ENCODE results near the gene CAMSAP3. TPM values are rescaled to one million over a fixed set of nuclear protein-coding genes. Genes with fewer than 3 reads are reported as not detected.
A peak's percentile ranks its signal among the peaks of the same experiment; 100 is the strongest.

The CAMSAP3 gene
- total RNA-seq, 3 donors from 2014 or later (not counting 1 experiment from before 2014, with no cell fraction given), result 0.24 to 0.34 TPM; not detected in 1

GRCh38 chr19:7590256-7590655 lies 5.4 kb upstream of the CAMSAP3 start:
- H3K36me3 ChIP-seq (ENCODE audit: control insufficient read depth, insufficient read depth, low read length), result no peaks in the 10 kb centered on the region
- H3K36me3 Mint-ChIP-seq, result no peaks in the 10 kb centered on the region
- DNase-seq (no peak), ATAC-seq (no peak)
- peaks cover 6% of the 10 kb centered on the region for H3K27me3 ChIP-seq (ENCODE audit: control insufficient read depth, insufficient read depth, low read length)
- TF ChIP-seq, protein P1, sequence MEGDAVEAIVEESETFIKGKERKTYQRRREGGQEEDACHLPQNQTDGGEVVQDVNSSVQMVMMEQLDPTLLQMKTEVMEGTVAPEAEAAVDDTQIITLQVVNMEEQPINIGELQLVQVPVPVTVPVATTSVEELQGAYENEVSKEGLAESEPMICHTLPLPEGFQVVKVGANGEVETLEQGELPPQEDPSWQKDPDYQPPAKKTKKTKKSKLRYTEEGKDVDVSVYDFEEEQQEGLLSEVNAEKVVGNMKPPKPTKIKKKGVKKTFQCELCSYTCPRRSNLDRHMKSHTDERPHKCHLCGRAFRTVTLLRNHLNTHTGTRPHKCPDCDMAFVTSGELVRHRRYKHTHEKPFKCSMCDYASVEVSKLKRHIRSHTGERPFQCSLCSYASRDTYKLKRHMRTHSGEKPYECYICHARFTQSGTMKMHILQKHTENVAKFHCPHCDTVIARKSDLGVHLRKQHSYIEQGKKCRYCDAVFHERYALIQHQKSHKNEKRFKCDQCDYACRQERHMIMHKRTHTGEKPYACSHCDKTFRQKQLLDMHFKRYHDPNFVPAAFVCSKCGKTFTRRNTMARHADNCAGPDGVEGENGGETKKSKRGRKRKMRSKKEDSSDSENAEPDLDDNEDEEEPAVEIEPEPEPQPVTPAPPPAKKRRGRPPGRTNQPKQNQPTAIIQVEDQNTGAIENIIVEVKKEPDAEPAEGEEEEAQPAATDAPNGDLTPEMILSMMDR (IDR thresholded peaks at IDR 0.05), result no peak
- intact Hi-C loops (cut with micrococcal nuclease), result no loop called here
- H3K4me1 ChIP-seq (ENCODE audit: control insufficient read depth, insufficient read depth, low read length), result peaks cover under 1% of the 10 kb centered on the region
- no peak overlapping the region for H3K27ac Mint-ChIP-seq
- peaks cover 18 to 19% of the 10 kb centered on the region in 2 donors for H3K27me3 Mint-ChIP-seq (ENCODE audit: low read depth in 2 of 2)
- H3K4me3 ChIP-seq (ENCODE audit: low read length), result no peak overlapping the region
- H3K9me3 Mint-ChIP-seq, result no peaks in the 10 kb centered on the region
- WGBS (ENCODE audit: insufficient coverage), result 70% methylated on average over 8 of the region's 8 CpGs
- H3K4me3 Mint-ChIP-seq, result no peak overlapping the region
- H3K27ac ChIP-seq (ENCODE audit: low read length), result no peak overlapping the region
- no peaks in the 10 kb centered on the region for H3K9me3 ChIP-seq (ENCODE audit: control insufficient read depth, insufficient read depth, low read length)
- H3K4me1 Mint-ChIP-seq, result peaks cover 3% of the 10 kb centered on the region in 2 donors

- DNase-seq (peak in 1 of 2 donors; percentile 32), ATAC-seq (peak in 1 of 3 donors; percentile 34)
- Histone ChIP-seq H3K4me1 (ENCODE audit: control insufficient read depth, insufficient read depth, low read length) (peaks cover 8% of the 10 kb centered on the region), H3K36me3 (ENCODE audit: control insufficient read depth, insufficient read depth, low read length) (no peaks in the 10 kb centered on the region), H3K9me3 (ENCODE audit: control insufficient read depth, insufficient read depth, low read length) (no peaks in the 10 kb centered on the region), H3K27me3 (ENCODE audit: control insufficient read depth, insufficient read depth, low read length) (peaks cover 26% of the 10 kb centered on the region), H3K27ac (ENCODE audit: low read length) (no peak overlapping the region), H3K4me3 (ENCODE audit: low read length) (no peak overlapping the region)
- intact Hi-C loops (cut with micrococcal nuclease), result no loop called here
- Mint-ChIP-seq H3K9me3 (no peaks in the 10 kb centered on the region), H3K4me1 (peaks cover 5 to 10% of the 10 kb centered on the region in 2 donors), H3K4me3 (peak overlapping the region; percentile 74), H3K27me3 (ENCODE audit: low read depth in 2 of 2) (peaks cover 38 to 40% of the 10 kb centered on the region in 2 donors), H3K27ac (no peak overlapping the region), H3K36me3 (no peaks in the 10 kb centered on the region)
- TF ChIP-seq, protein P1 (IDR thresholded peaks at IDR 0.05), result no peak
- WGBS (ENCODE audit: insufficient coverage), result 5% methylated on average over 70 of the region's 70 CpGs
Observed at GRCh38 chr19:7596211-7596937, 711 bp downstream of the CAMSAP3 start.

DNA sequence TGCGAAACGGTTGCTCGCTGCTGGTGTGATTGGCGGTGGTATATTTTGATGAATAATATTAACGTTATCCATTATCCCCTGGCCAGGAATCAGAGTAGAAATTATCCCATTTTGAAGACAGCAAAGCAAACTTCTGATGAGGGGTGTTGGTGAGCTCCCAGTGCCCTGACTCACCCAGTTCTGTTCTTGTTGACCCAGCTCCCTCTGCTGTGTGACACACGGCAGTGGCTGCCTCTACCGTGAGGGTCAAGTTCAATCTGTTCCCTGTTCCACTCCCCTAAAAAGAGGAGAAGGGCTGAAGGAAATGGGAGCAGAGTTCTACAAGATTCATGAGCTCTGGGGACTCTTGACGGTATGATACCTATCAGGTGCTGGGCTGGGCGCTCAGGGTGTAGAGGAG lies 2.0 kb downstream of the CAMSAP3 start:
- Mint-ChIP-seq H3K4me1 (peaks cover 5 to 10% of the 10 kb centered on the region in 2 donors), H3K27ac (no peak overlapping the region), H3K4me3 (peak overlapping the region; percentile 43), H3K27me3 (ENCODE audit: low read depth in 2 of 2) (peaks cover 35 to 44% of the 10 kb centered on the region in 2 donors), H3K9me3 (no peaks in the 10 kb centered on the region), H3K36me3 (no peaks in the 10 kb centered on the region)
- H3K9me3 ChIP-seq (ENCODE audit: control insufficient read depth, insufficient read depth, low read length), result no peaks in the 10 kb centered on the region
- no peak overlapping the region for H3K4me3 ChIP-seq (ENCODE audit: low read length)
- intact Hi-C loops (cut with micrococcal nuclease), result no loop called here
- WGBS (ENCODE audit: insufficient coverage), result 88% methylated on average over 9 of the region's 9 CpGs
- no peak for ATAC-seq
- H3K27ac ChIP-seq (ENCODE audit: low read length), result no peak overlapping the region
- no peak for DNase-seq
- TF ChIP-seq, protein P1 (IDR thresholded peaks at IDR 0.05), result no peak
- H3K27me3 ChIP-seq (ENCODE audit: control insufficient read depth, insufficient read depth, low read length), result peaks cover 26% of the 10 kb centered on the region
- peaks cover 8% of the 10 kb centered on the region for H3K4me1 ChIP-seq (ENCODE audit: control insufficient read depth, insufficient read depth, low read length)
- no peaks in the 10 kb centered on the region for H3K36me3 ChIP-seq (ENCODE audit: control insufficient read depth, insufficient read depth, low read length)
